HG03159 (cell line): ENCODE results near the gene KCNQ1OT1.

Experiments
- ATAC-seq: cut with Tn5 transposase; IDR thresholded peaks from one replicate; pipeline ENCODE4 v1.9.1; 2021; ENCODE audit warnings: mild to moderate bottlenecking, moderate library complexity; ENCODE audit not compliant: unreplicated experiment

KCNQ1OT1 gene

DNA sequence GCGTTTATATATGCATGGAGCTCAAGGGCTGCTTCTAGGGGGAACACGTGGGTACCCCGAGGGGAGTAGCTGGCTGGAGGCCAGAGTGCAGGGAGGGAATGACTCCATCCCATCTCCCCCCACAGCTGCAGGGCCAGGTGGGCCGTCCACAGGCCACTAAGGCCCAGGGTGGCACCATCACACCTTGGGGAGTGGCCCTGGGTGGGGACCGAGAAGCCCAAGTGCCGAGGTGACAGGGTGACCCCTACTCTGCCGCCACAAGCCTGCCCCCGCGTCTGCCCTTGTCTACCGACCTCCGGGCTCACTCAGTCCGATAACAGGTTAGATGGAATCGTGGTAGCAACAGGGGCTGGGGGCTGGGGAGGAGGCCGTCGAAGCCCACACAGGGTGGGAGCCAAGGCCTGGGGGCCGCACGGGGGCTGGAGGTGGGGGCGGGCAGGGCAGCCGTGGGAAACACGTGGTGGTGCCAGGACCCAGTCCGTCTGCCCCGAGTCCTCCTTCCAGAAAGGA is 125.7 kb downstream of the KCNQ1OT1 start:
- no peak for ATAC-seq

DNA sequence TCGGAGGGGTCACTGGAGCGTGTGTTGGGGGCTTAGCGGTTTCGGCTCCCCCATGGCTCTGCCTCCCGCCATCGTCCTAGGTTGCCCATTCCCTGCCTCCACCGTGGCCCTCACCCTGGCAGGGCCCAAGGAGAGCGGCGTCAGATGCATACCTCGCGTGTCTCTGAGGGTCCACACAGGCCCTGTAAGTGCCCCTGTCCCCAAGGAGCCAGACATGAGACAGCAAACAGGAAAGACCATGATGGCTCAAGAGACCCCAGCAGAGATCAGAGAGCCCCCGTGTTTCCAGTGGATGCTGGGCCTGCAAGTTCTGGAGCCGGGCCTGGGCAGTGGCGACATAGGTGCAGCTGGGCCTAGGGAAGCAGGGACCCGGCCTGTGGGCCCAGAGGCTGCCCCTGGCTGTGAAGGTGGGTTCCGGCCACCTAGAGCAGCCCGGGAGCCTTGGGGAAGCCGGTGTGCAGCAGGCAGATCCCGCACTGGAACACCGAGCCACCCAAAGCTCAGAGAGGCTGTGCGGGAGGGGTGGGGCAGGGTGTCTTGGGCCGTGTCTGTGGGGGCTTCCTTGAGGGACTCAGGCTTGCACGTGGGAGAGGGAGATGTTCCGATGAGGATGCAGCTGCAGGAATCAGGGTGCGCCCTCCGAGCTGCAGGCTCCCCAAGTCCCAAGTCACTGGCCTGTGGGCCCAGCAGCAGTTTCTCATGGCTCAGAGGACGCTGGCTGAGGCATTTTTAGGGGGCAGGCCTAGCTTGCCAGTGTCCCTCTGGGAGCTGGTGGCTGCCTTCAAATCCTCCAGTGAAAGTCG is 126.4 kb downstream of the KCNQ1OT1 start:
- ATAC-seq: no peak

DNA sequence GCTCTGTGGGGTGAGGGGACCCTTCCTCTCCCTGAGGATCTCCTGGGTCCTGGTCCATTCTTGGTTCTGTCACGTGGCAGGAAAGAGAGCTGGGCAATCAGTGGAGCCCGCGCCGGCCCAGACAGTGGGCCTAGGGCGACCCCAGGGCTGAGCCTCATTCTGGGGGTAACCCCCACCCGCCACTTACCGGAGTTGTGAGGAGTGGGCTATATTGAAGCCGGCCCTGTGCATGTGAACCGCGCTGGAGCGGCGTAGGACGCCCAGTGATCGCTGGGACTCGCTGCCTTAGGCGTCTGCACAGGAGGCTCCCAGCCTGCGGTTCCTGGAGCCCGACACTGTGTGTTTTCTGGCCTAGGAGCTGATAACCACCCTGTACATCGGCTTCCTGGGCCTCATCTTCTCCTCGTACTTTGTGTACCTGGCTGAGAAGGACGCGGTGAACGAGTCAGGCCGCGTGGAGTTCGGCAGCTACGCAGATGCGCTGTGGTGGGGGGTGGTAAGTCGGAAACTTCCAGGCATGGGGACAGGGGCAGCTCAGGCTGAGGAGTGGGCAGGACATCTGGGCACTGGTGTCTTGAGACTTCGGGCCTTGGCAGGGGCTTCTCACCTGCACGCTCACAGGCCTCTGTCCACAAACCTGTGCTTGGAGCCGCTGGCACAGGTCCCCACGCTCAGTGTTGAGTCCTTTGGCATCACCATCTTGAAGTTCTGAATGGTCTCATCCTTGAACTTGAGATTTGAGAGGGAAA is 127.1 kb downstream of the KCNQ1OT1 start:
- ATAC-seq: no peak

DNA sequence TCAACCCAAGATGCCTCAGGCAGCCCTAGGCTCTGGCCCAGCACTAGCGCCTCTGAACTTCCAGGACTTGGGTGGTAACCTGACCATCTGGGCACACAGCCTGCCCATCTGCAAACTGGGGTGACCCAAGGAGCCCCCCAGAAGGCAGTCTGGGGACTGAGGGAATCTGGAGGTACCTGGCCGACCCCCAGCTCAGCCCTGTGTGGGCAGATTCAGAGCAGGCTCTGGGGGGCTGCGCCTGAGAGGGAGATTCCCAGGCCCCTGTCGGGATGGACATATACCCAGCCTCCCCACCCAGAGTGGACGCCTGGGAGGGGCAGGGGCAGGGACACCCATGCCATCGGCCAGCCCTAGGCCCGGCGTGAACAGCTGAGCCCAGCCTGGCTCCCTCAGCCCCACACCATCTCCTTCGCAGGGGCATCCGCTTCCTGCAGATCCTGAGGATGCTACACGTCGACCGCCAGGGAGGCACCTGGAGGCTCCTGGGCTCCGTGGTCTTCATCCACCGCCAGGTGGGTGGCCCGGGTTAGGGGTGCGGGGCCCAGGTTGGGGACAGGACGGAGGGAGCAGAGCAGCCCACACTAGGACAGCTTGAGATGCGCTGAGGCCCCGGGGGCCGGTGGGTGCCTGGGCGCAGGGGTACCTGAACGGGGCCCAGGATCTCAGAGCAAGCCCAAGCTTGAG is 128.1 kb downstream of the KCNQ1OT1 start:
- no peak for ATAC-seq

DNA sequence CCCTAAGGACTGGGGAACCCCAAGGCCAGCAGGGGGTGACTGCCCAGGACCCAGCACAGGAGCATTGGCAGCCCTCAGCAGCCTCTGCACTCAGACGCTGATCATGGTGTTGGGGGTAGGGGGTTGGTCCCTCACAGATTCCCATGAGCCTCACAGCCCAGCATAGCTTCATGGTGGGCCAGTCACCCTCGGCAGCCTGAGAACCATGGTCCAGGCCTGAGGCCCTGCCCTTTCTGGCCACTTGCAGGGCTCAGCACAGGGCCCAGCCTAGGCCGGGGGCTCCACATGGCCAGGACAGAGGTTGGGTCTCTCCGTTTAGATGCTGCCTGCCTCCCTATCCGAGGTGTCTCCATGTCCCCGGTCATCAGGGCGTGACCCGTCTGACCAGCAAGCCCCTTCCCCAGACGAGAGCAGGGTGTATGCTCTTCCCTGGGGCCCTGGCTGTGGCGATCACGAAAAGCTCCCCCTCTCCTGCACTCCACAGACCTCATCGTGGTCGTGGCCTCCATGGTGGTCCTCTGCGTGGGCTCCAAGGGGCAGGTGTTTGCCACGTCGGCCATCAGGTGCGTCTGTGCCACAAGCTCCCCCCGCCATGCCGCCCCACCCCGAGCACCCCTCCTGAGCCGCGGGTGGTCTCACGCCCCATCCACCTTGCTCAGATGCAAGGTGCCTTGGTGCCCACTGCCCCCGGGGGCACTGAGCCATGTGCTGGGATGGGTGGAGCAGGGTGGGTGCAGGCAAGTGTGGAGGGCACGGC is 128.8 kb downstream of the KCNQ1OT1 start:
- no peak for ATAC-seq

DNA sequence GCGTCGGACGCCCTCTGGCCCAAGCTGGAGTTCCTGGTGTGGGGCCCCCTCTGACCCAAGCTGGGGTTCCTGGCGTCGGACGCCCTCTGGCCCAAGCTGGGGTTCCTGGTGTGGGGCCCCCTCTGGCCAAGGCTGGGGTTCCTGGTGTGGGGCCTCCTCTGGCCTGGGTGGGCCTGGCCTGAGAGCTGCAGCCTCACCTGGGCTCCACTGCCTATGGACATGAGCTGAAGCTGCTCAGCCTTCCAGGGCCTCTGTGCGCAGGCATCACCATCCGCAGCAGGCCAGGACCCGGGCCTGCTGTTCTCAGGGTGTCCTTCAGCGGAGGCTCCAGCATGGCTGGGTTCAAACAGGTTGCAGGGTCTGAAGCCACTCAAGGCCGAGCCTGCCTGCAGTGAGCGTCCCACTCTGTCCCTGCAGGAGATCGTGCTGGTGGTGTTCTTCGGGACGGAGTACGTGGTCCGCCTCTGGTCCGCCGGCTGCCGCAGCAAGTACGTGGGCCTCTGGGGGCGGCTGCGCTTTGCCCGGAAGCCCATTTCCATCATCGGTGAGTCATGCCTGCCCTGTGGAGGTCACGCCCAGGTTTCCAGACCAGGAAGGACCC is 129.5 kb downstream of the KCNQ1OT1 start:
- ATAC-seq: no peak

DNA sequence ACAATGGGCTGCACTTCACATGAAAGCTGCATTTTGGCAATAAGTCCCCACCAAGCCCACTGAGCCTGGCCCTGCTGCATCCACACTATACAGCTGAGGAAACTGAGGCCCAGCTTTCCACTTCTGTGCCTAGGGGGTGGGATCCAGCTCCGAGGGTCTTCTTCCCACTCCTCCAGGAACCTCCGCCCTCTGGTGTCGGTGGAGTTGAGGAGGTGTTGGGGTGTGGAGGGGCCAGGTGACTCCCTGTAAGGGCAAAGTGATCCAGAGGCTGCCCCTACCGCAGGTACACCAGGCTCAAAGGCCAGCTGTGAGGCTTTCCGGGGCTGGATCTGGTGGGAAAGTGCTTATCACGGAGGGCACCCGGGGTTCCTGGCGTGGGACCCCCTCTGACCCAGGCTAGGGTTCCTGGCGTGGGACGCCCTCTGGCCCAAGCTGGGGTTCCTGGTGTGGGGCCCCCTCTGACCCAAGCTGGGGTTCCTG is 130.0 kb downstream of the KCNQ1OT1 start:
- no peak for ATAC-seq

DNA sequence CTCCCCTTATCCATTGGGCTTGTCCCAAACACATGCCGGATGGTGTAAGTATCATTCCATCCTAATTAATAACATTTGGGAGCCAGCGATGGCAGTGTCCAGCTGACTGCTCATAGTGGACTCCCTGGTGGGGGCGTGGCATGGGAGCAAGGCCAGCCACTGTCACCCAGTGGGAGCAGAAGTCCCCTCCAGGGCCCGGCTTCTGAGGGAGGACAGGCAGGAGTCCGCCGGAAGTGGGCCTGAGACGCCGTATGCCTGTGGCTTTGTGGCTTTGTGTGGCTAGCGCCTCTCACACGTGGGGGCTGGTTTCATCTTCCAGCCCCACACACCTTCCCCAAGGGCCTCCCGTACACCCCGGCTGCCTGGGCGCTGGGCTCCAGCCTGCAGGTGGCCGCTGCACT is 130.5 kb downstream of the KCNQ1OT1 start:
- no peak for ATAC-seq

DNA sequence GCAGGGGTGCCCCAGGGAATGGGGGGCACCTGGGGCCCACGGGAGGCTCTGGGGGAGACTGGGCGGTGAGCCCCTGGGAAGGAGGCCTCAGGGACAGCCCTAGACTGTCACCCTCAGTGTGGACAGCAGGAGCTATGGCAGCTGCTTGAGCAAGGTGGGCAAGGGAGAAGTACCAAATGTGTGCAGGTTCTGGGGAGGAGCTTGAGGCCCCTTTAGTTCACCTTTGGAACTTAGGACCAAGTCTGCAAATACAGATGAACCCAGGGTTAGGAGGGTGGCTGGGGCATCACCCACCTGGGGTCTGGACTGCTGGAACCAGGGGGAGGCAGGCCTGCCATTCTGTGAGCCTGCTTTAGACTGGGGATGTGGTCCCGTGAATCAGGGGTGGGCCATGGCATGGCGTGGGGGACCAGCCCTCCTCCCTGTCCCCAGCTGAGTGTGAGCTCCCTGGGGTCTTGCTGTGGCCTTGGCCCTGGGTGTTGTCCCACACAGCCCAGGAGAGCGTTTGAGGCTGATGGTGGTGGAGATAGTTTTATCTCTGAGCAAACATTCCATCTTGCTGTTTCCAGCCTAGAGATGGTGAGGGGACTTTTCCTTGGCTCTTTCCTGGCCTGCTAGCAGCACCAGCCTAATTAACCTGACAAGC is 132.6 kb downstream of the KCNQ1OT1 start:
- no peak for ATAC-seq

DNA sequence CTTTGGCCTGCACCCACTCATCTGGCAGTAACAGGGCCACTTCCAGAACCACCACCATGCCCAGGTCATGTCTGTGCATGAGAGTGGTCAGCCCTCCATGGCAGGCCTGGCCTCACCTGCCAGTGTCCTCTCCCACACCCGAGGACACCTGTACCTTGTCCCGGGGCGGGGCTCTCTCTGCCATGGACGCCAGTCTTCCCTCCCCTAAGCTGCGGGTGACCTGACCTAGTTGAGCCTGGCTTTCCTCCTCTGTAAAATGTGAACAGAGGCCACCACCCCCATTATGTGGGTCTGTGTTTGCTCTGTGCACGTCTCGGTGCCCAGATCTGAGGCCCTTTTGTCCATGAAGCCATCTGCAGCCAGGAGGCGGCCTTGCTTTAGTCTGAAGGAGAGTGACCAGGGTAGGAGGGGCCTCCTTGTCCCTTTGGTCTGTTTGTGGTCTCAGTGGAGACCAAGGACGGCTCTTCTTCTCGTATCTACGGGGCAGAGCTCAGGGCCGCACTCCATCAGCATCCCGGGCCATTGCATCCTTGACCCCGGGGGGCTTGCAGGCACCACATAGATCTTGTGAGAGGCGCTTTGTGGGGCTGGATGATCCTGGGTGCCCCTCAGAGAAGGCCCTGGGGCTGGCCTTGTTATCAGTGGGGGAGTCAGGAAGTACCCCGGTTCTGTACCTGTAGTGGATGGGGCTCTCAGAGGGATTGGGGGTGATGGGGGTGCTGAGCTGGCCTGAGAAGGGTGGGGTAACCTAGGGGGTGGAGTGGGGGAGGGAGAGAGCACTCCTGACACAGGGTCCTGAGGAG is 133.4 kb downstream of the KCNQ1OT1 start:
- no peak for ATAC-seq

DNA sequence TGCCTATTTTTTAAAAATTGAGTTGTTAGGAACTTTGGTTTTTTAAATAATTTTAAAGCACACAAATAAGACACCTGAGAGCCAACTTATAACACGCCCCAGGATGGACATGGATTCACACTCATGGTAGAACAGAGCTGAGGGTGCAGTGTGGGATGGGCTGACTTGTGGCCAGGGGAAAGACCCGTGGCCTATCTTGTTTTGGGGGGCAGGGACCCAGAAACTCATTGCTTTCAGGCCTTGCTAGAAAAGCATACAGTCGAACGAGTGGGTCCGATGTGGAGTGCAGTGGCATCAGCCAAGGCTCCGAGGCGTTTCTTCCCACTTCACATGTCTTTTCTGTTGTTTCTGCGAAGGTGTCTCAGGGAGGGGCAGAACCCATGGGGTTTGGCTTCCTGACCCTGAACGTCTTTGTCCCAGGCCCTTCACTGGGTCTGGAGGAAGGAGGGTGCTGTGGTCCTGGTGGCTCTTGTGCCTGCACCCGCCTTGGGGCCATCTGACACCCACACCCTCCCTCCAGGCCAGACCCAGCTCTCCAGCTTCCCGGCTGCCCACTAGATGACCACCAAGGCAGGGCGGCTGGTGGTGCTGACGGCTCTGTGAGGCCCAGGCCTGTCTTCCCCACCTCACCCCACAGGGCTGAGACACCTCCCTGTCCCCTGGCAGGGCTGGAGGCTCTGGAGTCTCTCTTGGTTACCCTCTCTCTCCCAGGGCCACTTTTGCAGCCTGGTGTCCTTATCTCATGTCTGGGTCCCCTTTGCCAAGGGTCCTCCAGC is 134.2 kb downstream of the KCNQ1OT1 start:
- no peak for ATAC-seq

DNA sequence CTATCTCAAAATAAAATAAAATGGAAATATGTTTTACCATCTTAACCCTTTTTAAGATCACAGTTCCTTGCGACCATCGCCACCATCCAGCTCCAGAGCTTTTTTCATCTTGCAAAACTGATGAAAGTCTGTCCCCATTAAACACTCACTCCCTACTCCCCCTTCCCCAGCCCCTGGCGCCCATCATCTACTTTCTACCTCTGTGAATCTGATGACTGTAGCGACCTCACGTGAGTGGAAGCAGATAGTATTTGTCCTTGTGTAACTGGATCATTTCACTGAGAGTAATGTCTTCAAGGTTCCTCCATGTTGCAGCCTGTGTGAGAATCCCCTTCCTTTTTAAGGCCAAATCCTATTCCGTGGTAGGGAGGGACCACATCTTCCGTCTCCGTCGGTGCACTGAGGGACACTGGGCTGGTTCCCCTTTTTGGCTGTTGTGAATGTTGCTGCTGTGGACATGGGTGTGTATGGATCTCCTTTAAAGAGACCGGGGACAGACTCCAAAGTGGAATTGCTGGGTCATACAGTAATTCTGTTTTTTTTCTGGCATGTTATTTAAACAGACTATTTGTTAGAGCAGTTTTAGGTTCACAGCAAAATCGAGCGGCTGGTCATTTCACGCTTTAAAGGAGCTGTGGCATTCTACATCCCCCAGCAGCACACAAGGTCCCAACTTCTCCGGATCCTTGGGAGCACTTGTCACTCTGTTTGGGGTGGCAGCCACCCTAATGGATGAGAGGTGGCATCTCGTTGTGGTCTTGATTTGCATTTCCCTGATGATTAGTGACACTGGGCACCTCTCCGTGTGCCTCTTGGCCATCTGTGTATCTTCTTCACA is 135.0 kb downstream of the KCNQ1OT1 start:
- ATAC-seq: no peak

DNA sequence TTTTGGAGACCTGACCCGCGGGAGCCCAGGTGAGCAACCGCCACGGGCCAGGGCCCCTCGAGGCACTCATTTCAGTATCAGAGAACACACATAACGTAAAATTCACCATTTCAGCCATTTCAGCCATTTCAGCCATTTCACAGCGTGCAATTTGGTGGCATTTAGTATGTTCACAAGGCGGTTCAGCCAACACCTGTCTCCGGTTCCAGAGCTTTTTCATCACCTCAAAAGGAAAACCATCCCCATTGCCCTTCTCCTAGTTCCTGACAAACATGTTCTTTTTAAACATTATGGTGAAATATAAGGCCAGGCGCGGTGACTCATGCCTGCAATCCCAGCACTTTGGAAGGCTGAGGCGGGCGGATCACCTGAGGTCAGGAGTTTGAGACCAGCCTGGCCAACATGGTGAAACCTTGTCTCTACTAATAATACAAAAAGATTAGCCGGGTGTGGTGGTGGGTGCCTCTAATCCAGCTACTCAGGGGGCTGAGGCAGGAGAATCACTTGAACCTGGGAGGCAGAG is 135.7 kb downstream of the KCNQ1OT1 start:
- ATAC-seq: no peak

DNA sequence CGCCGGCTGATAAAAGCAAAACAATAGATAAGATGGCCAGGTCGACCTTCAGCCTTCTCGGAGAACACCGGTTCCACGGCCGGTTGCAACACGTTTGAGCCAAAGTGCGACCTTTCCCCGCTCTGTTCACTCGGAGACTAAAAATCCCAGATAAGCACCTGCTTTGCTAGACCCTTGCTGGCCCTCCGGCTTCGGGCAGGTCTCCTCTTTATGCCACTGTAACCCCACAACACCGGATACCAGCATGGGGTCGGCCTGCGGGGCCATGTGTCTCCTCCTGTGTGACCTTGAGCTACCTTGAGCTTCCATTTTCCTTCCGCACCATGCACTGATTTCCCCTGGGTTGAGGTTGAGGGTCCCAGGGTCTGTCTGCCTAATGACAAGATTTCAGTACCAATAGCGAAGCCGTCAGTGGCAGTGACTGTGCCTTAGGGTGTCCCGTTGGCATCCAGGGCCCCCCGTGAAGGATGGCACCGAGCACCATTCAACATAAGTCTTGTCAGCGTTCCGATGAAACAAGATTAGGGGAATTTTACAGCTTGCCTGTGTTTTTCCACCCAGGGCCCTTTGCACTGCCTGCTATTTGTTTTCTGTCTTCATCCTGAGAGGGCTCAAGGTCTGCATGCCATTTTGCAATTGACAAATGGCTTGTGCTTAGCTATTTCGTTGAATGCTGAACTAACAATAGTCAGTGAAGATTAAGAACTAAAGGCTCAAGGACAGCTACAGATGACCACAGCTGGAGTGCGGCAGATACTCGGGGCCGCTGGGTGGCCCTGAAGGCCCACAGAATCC is 136.4 kb downstream of the KCNQ1OT1 start:
- no peak for ATAC-seq

DNA sequence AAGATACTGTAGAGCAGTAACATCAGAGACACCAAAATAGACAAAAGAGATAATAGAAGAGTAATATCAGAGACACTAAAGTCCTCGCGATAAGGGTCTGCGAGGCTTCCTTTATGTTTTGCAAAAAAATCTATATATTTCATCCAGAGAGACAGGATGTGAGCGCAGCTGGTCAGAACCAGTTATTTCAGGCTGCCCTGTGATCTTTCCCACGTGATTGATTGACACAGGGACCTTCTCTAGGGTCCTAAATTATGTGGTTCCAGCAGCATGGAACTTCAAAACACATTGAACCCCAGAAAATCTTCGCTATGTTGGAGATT is 136.9 kb downstream of the KCNQ1OT1 start:
- ATAC-seq: no peak
